Astrocyte (in vitro differentiated cells and primary cell): Measurements from ENCODE around the gene EEF1B2. TPM values are rescaled to one million over a fixed set of nuclear protein-coding genes. Genes with fewer than 3 reads are reported as not detected.

Experiments
- DNase-seq: peaks from one replicate; pipeline ENCODE4 v3.0.0-alpha.2; 2010; ENCODE audit warnings: low read depth
- FAIRE-seq: peaks from 2 replicates; lab custom pipeline; 2011; peaks lifted over from hg19 to GRCh38; lab: Jason Lieb, UNC
- H2AFZ ChIP-seq: 2 replicates; pipeline ENCODE4 v1.6.0; 2012; ENCODE audit warnings: low read depth, low read length, inconsistent platforms
- H3K27ac ChIP-seq: 2 replicates; pipeline ENCODE4 v1.5.1; 2011; ENCODE audit warnings: low read depth, low read length, inconsistent platforms
- H3K27me3 ChIP-seq: 2 replicates; pipeline ENCODE4 v1.6.0; 2011; ENCODE audit warnings: low read length, inconsistent platforms; ENCODE audit not compliant: insufficient read depth
- H3K36me3 ChIP-seq: 2 replicates; pipeline ENCODE4 v1.5.1; 2011; ENCODE audit warnings: low read length, inconsistent platforms; ENCODE audit not compliant: insufficient read depth
- H3K4me1 ChIP-seq: 2 replicates; pipeline ENCODE4 v1.5.1; 2011; ENCODE audit warnings: low read length, inconsistent platforms; ENCODE audit not compliant: insufficient read depth
- H3K4me2 ChIP-seq: 2 replicates; pipeline ENCODE4 v1.6.0; 2012; ENCODE audit warnings: low read length, inconsistent platforms
- H3K4me3 ChIP-seq: 2 replicates; pipeline ENCODE4 v1.5.1; 2011; ENCODE audit warnings: low read depth, mild to moderate bottlenecking, low read length, inconsistent platforms; ENCODE audit not compliant: insufficient read depth
- H3K79me2 ChIP-seq: 2 replicates; pipeline ENCODE4 v1.6.0; 2012; ENCODE audit warnings: mild to moderate bottlenecking, low read length, inconsistent platforms; ENCODE audit not compliant: insufficient read depth
- H3K9ac ChIP-seq: 2 replicates; pipeline ENCODE4 v1.6.0; 2012; ENCODE audit warnings: mild to moderate bottlenecking, low read length, inconsistent platforms
- H3K9me3 ChIP-seq: 2 replicates; pipeline ENCODE4 v1.5.1; 2012; ENCODE audit warnings: low read depth, mild to moderate bottlenecking, low read length, inconsistent platforms; ENCODE audit not compliant: insufficient read depth
- H4K20me1 ChIP-seq: 2 replicates; pipeline ENCODE4 v1.6.0; 2012; ENCODE audit warnings: low read length, inconsistent platforms; ENCODE audit not compliant: insufficient read depth
- H3K27ac Mint-ChIP-seq: one replicate; pipeline ENCODE4 v1.8.0; 2021; ENCODE audit warnings: mild to moderate bottlenecking, mixed read lengths; ENCODE audit not compliant: unreplicated experiment
- H3K27me3 Mint-ChIP-seq: one replicate; pipeline ENCODE4 v1.8.0; 2021; ENCODE audit warnings: low read depth, mixed read lengths; ENCODE audit not compliant: unreplicated experiment
- H3K36me3 Mint-ChIP-seq: one replicate; pipeline ENCODE4 v1.8.0; 2021; ENCODE audit warnings: low read depth, mixed read lengths; ENCODE audit not compliant: unreplicated experiment
- H3K4me1 Mint-ChIP-seq: one replicate; pipeline ENCODE4 v1.8.0; 2021; ENCODE audit warnings: low read depth, mixed read lengths; ENCODE audit not compliant: unreplicated experiment
- H3K4me3 Mint-ChIP-seq: one replicate; pipeline ENCODE4 v1.8.0; 2021; ENCODE audit warnings: mild to moderate bottlenecking, moderate library complexity, mixed read lengths; ENCODE audit not compliant: unreplicated experiment
- H3K9me3 Mint-ChIP-seq: one replicate; pipeline ENCODE4 v1.8.0; 2021; ENCODE audit warnings: mild to moderate bottlenecking, mixed read lengths; ENCODE audit not compliant: unreplicated experiment
- CTCF ChIP-seq: IDR thresholded peaks from 2 replicates; pipeline ENCODE4 v1.5.1; 2011; ENCODE audit warnings: low read depth, mild to moderate bottlenecking, inconsistent platforms, low read length, moderate library complexity; ENCODE audit not compliant: insufficient read depth
- EZH2 ChIP-seq: IDR thresholded peaks from 2 replicates; pipeline ENCODE4 v1.6.1; 2012; ENCODE audit warnings: mild to moderate bottlenecking, low read length, inconsistent platforms; ENCODE audit not compliant: insufficient read depth
- total RNA-seq: library from RNA; stranded (reverse); gene quantifications from 2 replicates; pipeline ENCODE4 v1.2.1, GENCODE V29; 2021

Gene EEF1B2
- total RNA-seq, 1 donor from 2014 or later = 546 TPM

GRCh38 chr2:206144383-206144782, 15.3 kb upstream of the EEF1B2 start:
- no peak overlapping the region for H3K9ac ChIP-seq
- Mint-ChIP-seq H3K9me3 (no peaks in the 10 kb centered on the region), H3K27ac (no peak overlapping the region), H3K36me3 (peaks cover 17% of the 10 kb centered on the region), H3K27me3 (no peaks in the 10 kb centered on the region), H3K4me3 (no peak overlapping the region), H3K4me1 (no peaks in the 10 kb centered on the region)
- H3K4me1 ChIP-seq = no peaks in the 10 kb centered on the region
- TF ChIP-seq CTCF = no peak
- H4K20me1 ChIP-seq = peaks cover 13% of the 10 kb centered on the region
- H3K27me3 ChIP-seq = no peaks in the 10 kb centered on the region
- H2AFZ ChIP-seq = no peak overlapping the region
- H3K27ac ChIP-seq = no peak overlapping the region
- H3K4me3 ChIP-seq = no peak overlapping the region
- DNase-seq (no peak), FAIRE-seq (no peak)
- peaks cover 2% of the 10 kb centered on the region for H3K79me2 ChIP-seq
- no peak overlapping the region for H3K4me2 ChIP-seq
- H3K9me3 ChIP-seq = no peaks in the 10 kb centered on the region
- peaks cover 68% of the 10 kb centered on the region for H3K36me3 ChIP-seq

DNA sequence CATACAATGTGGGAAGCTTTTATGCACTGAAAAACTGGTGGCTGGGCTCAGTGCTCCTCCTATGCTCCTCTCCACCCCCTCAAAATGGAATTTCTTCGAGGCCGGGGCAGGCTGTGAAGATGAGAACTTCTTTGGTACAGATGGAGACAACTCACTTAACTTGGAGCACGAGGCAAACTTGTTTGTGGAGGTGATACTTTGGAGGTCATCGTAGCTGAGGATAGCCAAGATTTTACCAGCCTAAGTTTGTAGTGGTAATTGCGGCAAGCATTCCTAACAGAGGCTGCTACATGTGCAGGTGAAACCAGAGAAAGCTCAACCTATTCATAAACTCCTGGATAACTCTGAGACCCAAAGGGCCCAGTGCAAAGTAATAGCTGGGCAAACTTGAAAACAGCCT, 14.0 kb upstream of the EEF1B2 start:
- no peak overlapping the region for H3K27ac ChIP-seq
- no peaks in the 10 kb centered on the region for H3K4me1 ChIP-seq
- FAIRE-seq = no peak

GRCh38 chr2:206149330-206149729, 10.4 kb upstream of the EEF1B2 start:
- no peak overlapping the region for H2AFZ ChIP-seq
- peaks cover 46% of the 10 kb centered on the region for H3K79me2 ChIP-seq
- H3K4me1 ChIP-seq = no peaks in the 10 kb centered on the region
- FAIRE-seq (no peak), DNase-seq (no peak)
- no peak overlapping the region for H3K27ac ChIP-seq
- Mint-ChIP-seq H3K4me1 (peaks cover 16% of the 10 kb centered on the region), H3K4me3 (no peak overlapping the region), H3K9me3 (no peaks in the 10 kb centered on the region), H3K27ac (no peak overlapping the region), H3K36me3 (peaks cover 14% of the 10 kb centered on the region), H3K27me3 (no peaks in the 10 kb centered on the region)
- TF ChIP-seq EZH2 (no peak), CTCF (no peak)
- H3K27me3 ChIP-seq = no peaks in the 10 kb centered on the region
- H3K36me3 ChIP-seq = peaks cover 45% of the 10 kb centered on the region
- H3K9me3 ChIP-seq = no peaks in the 10 kb centered on the region
- peaks cover 37% of the 10 kb centered on the region for H4K20me1 ChIP-seq
- H3K4me2 ChIP-seq = no peak overlapping the region
- H3K4me3 ChIP-seq = no peak overlapping the region
- no peak overlapping the region for H3K9ac ChIP-seq

More for the DNA sequence above, 14.0 kb upstream of the EEF1B2 start:
- Histone ChIP-seq H3K27me3 (no peaks in the 10 kb centered on the region), H3K9me3 (no peaks in the 10 kb centered on the region), H3K36me3 (peaks cover 64% of the 10 kb centered on the region), H3K79me2 (peaks cover 12% of the 10 kb centered on the region), H3K4me2 (no peak overlapping the region), H4K20me1 (peaks cover 21% of the 10 kb centered on the region), H3K4me3 (no peak overlapping the region), H2AFZ (no peak overlapping the region), H3K9ac (no peak overlapping the region)
- H3K4me3 Mint-ChIP-seq = no peak overlapping the region
- H3K27ac Mint-ChIP-seq = no peak overlapping the region
- H3K27me3 Mint-ChIP-seq = no peaks in the 10 kb centered on the region
- no peaks in the 10 kb centered on the region for H3K9me3 Mint-ChIP-seq
- TF ChIP-seq EZH2 = no peak
- TF ChIP-seq CTCF = no peak
- DNase-seq = no peak
- H3K4me1 Mint-ChIP-seq = peaks cover 4% of the 10 kb centered on the region
- peaks cover 17% of the 10 kb centered on the region for H3K36me3 Mint-ChIP-seq
